Femur (tissue), 1 donor: ENCODE results near the gene ST6GALNAC1.

Source experiments
- DNase-seq: peaks from one replicate; pipeline ENCODE4 v3.0.0-alpha.2; 2017

The ST6GALNAC1 gene

DNA sequence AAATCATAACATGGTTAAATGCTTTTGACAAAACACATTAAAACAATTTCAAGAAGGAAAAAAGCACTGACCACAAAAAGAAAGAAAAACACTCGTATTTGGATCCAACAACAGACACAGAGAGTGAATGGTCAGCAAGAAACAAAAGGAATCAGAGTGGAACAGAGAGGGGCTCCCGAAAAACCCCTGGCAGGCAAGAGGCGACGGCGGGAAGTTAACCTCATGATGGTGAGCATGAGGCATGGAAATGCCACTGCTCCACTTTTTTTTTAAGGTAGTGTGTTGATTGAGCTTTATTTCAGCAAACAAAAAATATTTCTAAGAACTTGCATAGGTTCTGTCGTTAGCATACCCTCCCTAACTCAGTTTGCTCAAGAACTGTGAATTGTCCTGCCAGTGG lies 32.1 kb upstream of the ST6GALNAC1 start:
- no peak for DNase-seq

GRCh38 chr17:76674600-76674999 lies 31.0 kb upstream of the ST6GALNAC1 start:
- DNase-seq: no peak

GRCh38 chr17:76673729-76674128 lies 30.2 kb upstream of the ST6GALNAC1 start:
- DNase-seq: no peak

DNA sequence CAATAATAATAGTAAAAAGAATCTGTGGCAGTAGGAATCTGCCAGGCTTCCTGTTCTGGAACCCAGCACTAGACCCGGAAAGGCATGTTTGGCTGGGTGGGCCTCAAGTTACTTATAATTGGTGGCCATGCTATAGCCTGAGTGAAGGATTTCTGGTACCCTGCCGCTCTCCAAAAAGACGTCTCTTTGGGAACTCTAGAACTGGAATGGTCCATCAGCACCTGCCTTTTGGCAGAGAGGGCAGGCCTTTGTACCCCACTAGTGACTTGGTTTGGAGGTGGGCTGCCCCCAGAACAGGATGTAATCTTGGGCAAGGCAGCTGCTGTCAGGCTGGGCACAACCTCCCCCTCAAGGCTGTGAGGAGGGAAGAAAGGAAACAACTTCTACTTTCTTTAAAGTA lies 29.3 kb upstream of the ST6GALNAC1 start:
- no peak for DNase-seq

DNA sequence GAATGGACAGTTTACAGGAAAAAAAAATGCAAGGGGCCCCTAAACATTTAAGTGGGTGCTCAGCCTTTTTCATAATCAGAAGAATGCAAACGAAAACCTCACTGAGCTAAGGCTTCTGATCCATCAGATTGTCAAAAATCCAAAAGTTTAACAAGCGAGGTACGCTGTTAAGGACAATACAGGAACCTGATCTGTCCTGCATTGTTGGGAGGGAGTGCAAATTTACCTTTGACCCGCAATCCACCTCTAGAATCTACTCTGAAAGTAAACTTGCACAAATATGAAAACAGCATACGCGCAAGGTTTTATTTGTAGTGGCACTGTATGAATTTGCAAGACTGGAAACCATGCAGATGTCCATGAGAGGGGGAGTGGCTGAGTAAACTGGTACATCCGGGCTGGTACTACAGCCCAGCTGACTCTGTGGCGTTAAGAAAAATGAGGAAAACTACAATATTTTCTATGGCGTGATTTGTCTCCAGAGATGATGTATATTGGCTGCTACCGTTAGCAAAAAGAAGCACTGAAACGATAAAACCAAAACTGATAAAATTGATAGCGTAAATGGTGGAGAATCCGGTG lies 28.8 kb upstream of the ST6GALNAC1 start:
- DNase-seq: no peak

DNA sequence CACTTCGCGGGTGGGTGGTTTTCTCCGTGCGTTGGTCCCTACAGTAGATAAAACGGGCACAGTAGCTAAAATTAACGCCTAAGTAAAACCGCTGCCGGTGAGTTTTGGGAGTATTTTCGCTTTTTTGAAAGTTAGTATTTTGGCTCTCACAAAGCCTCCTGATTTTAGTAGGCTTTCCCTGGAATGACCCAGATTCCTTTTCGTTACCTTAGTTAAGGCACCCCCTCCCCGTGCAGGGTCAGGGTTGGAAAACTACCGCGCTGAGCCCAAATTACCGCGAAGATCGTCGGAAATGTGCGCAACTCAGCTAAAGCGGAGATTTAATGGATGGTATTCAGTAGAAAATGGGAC lies 28.3 kb upstream of the ST6GALNAC1 start:
- DNase-seq: no peak

DNA sequence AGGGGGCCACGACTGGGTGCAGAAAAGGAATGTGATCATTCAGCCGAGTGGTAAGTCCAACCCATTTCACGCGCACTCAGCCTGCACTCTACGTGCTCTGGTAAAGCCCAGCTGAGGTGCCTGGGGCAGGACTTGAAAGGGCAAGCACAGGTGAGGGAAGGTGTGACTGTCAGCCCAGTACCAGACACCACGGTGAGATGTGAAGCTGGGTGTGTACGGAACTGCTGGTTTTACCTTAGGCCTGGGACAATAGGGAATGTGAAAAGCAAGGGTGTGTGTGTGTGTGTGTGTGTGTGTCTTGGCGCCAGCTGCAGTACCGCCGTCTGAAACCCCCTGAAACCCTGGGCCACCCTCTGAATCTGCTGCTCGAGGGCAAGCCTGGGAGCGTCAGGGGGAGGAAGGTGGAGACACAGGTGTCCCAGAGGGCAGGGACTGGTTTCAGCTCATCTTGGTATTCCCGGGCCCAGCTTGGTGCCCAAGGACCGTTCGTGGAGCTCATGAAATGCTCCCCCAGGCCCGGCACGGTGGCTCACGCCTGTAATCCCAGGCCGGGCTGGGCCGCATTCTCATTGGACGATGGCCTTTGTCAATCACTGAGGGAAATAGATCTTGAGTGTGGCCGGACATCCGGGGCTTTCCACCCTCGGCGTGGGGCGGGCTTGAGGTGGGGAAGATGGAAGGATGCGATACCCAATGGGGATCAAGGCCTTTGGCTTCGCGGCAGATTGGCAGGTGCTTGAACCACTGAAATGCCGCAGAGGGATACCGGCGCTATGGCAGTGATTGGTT lies 27.8 kb upstream of the ST6GALNAC1 start:
- DNase-seq: peak; percentile 100

GRCh38 chr17:76670718-76671122 lies 27.2 kb upstream of the ST6GALNAC1 start:
- DNase-seq: no peak

- DNase-seq: no peak
These were observed 26.6 kb upstream of the ST6GALNAC1 start for GRCh38 chr17:76670020-76670717.

GRCh38 chr17:76667786-76668453 lies 24.4 kb upstream of the ST6GALNAC1 start:
- no peak for DNase-seq

GRCh38 chr17:76667491-76667755 lies 23.9 kb upstream of the ST6GALNAC1 start:
- DNase-seq: no peak

GRCh38 chr17:76660656-76661042 lies 17.1 kb upstream of the ST6GALNAC1 start:
- no peak for DNase-seq

- DNase-seq: no peak
These were observed 16.5 kb upstream of the ST6GALNAC1 start for GRCh38 chr17:76659928-76660655.

GRCh38 chr17:76658242-76658662 lies 14.7 kb upstream of the ST6GALNAC1 start:
- DNase-seq: no peak

DNA sequence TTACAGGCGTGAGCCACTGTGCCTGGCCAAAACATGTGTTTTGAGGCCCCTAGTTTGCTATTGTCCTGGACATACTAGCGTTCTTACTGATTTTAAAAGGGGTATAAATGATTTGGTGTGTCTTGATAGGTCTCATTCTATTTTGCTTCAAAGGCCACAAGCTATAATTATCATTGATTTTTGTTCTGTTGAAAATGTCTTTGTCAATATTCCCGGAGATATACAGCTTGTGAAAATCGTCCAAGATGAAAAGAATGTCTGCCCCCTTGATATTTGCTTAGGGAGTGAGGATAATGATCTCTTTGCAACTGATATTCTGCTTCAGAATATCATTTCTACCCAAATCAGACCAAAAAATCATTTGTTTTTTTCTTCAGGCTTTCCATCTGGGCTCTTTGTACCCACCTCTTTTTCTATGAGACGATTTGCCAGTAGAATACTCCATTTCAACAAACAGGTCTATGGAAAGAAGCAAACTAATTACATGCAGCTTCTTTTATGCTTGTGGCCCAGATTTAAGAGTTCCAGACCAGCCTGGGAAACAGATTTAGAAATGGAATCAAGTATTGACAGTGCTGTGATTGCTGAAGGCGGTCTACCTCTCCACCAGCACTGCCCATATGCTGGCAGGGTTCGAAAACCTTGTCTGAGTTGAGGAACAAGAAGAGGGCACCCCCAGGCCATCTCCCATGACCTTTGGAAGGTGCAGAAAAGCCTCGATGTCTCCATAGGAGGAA lies 14.1 kb upstream of the ST6GALNAC1 start:
- no peak for DNase-seq

- DNase-seq: no peak
These were observed 10.9 kb upstream of the ST6GALNAC1 start for GRCh38 chr17:76654408-76654807.

DNA sequence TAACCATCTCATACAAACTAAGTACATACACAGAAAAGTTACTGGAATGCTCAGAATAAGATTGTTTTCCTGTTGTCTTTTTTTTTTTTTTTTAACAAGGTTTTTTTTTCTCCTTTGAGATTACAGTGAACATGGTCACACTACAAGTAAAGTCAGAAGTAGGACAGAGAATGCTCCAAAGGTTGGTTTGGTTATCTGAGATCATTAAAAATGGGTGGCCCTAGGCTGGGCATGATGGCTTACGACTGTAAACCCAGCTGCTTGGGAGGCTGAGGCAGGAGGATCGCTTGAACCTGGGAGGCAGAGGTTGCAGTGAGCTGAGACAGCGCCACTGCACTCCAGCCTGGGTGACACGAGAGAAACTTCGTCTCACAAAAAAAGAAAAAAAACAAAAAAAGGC lies 6.9 kb upstream of the ST6GALNAC1 start:
- no peak for DNase-seq

DNA sequence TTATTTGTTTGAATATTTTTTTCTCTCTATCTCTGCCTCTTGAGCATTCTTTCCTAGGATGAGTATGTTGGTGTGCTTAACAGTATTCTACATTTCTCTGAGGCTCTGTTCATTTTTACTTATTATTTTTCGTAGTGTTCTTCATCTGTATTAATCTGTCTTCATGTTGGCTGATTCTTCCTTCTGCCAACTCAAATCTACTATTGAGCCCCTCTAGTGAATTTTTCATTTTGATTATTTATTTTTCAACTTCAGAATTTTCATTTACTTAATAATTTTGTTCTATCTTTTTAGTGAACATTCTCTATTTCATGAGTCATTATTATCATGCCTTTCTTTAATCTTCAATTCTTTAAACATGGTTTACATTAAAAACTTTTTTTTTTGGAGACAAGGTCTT lies 3.2 kb upstream of the ST6GALNAC1 start:
- no peak for DNase-seq

- no peak for DNase-seq
These were observed 1.9 kb upstream of the ST6GALNAC1 start for GRCh38 chr17:76645481-76645880.

GRCh38 chr17:76644995-76645394 lies 1.4 kb upstream of the ST6GALNAC1 start:
- DNase-seq: no peak

GRCh38 chr17:76642994-76643393 lies 563 bp downstream of the ST6GALNAC1 start:
- DNase-seq: no peak

- DNase-seq: no peak
These were observed 1.5 kb downstream of the ST6GALNAC1 start for GRCh38 chr17:76642032-76642561.
